ENCODE data around the gene ORAI1.
"Not testable (repeated sequence)": the region's sequence is repeated elsewhere in the genome, so short reads cannot be mapped to it uniquely, and the experiment has no call there.

The ORAI1 gene

GRCh38 chr12:121628037-121628436 lies 1.7 kb downstream of the ORAI1 start:
- Mint-ChIP-seq H3K4me1 (peaks cover 74% of the 10 kb centered on the region), H3K9me3 (no peaks in the 10 kb centered on the region), H3K4me3 (peak overlapping the region; percentile 97), H3K36me3 (peaks cover 21% of the 10 kb centered on the region), H3K27me3 (no peaks in the 10 kb centered on the region), H3K27ac (peak overlapping the region; percentile 98)
- ATAC-seq: no peak

GRCh38 chr12:121628536-121628935 lies 2.2 kb downstream of the ORAI1 start:
- Mint-ChIP-seq H3K4me3 (peak overlapping the region; percentile 97), H3K4me1 (peaks cover 78% of the 10 kb centered on the region), H3K9me3 (no peaks in the 10 kb centered on the region), H3K27me3 (no peaks in the 10 kb centered on the region), H3K36me3 (peaks cover 21% of the 10 kb centered on the region), H3K27ac (peak overlapping the region; percentile 98)
- no peak for ATAC-seq

DNA sequence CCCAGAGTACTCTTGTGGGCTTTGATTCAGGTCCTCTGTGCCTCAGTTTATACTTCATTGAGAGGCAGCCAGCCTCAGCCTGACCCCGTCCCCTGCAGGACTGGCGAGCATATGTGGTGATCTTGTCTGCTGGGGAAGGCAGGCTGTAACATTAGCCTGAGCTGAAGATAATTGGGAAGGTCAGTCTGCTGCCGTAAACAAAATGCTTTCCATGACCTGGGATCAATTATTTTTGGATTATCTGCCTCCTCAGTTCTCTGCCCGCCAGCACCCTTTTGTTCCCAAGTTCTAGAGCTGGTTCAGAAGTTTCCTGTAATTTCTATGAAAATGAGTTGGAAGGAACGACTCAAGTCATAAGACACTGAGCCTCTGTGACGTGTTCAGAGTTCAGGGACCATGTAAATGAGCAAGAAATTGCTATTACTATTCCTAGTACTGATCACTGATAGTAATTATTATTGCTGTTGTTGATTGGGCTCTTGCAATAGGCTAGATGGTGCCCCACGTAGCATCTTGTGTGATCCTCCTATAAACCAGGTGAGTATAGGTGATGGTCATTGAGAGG lies 4.5 kb downstream of the ORAI1 start:
- Mint-ChIP-seq H3K4me1 (peaks cover 79% of the 10 kb centered on the region), H3K4me3 (no peak overlapping the region), H3K36me3 (peaks cover 34% of the 10 kb centered on the region), H3K27ac (peak overlapping the region; percentile 98), H3K27me3 (no peaks in the 10 kb centered on the region), H3K9me3 (no peaks in the 10 kb centered on the region)
- ATAC-seq: no peak

DNA sequence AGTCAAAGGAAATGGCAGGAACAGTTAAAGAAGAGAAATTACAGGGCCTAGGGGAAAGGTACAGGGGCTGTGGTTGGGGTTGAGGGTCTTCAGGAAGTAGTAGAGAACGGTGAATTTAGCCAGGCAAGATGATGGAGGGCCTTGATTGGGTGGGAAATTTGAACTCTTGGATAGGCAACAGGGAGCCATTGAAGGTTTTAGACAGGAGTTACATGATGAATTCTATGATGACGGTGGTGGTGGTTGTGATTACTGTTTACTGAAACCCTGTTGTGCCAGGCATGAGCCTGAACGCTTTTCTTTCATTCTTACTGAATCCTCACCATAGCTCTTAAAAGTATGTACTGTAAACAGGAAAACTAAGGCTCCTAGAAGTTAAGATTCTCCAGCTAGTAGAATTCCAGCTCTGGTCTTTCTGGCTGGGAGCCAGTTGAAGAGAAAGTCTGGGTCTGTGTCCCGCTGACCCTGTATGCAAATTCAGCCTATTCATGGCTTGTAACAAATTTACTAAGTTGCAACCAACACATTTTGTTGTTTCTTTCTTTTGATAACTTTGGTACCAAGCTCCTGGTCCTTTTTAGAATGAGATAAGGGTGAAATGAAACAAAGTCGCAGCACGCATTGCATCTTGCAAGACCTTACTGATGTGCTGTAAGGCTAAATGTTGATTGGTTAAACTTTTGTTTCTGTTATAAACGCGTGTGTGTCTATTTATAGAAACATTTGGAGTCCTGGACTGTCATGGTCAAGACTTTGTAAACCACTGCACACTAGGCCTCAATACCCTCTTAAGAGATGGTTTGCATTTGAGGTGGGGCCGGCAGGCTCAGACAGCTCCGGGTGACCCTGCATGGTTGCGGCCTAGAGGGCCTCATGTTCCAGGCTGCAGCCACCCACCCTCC lies 6.0 kb downstream of the ORAI1 start:
- ATAC-seq: no peak
- Mint-ChIP-seq H3K9me3 (no peaks in the 10 kb centered on the region), H3K27me3 (no peaks in the 10 kb centered on the region), H3K4me3 (peak overlapping the region; percentile 25), H3K36me3 (peaks cover 34% of the 10 kb centered on the region), H3K4me1 (peaks cover 79% of the 10 kb centered on the region), H3K27ac (peak overlapping the region; percentile 98)

GRCh38 chr12:121633833-121634196 lies 7.5 kb downstream of the ORAI1 start:
- H3K36me3 Mint-ChIP-seq: peaks cover 34% of the 10 kb centered on the region
- H3K4me3 Mint-ChIP-seq, ATAC-seq, H3K9me3 Mint-ChIP-seq, H3K27me3 Mint-ChIP-seq: not testable (repeated sequence)
- peaks cover 73% of the 10 kb centered on the region for H3K4me1 Mint-ChIP-seq
- H3K27ac Mint-ChIP-seq: peak overlapping the region; percentile 78

DNA sequence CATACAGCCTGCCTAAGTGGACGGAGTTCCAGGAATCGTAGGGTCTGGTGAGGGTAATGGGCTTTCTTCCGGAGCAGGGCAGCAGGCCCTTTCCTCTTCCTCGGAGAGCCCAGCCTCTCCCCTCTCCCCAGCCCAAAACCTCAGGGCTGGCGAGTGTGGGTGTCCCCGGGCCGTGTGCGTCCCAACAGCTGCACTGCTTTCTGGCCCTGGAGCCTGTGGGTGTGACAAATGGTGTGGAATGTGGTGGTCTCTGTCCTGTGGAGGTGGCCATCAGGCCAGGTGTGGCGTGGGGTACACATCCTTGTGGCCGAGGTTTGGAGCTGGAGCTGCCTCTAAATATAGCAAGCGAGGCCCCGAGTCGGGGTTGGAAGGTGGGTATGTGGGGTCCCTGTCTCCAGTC lies 8.5 kb downstream of the ORAI1 start:
- Mint-ChIP-seq H3K4me1 (peaks cover 63% of the 10 kb centered on the region), H3K27ac (peak overlapping the region; percentile 78), H3K36me3 (peaks cover 28% of the 10 kb centered on the region), H3K9me3 (no peaks in the 10 kb centered on the region), H3K4me3 (no peak overlapping the region), H3K27me3 (no peaks in the 10 kb centered on the region)
- no peak for ATAC-seq

DNA sequence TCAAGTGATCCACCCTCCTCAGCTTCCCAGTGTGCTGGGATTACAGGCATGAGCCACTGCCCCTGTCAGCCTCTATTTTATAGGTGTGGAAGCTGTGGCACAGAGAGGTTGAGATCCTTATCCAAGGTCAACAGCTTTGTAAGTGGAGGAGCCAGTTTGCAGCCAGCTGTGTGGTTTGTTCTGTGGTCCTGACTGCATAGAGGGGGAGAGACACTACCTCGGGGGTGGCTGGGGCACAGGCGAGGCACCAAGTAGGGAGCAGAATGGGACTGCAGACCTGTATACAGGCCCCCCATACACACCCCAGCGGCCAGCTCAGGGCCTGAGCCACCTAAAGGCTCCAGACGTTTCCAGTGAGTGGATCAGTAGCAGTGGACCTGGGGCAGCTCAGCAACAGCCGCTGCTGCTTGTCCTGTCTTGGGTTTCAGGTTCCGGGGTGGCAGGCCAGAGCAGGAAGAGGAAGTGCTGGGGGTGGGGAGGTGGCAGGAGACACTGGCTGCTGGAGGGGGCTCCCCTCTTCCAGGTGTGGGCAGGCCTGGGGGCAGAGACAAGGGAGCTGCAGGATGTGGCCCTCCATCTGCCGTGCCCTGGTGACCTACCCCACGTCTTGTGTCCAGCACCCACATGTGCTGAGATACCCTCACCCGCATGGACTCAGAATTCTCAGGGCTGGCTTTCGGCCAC lies 11.0 kb downstream of the ORAI1 start:
- Mint-ChIP-seq H3K4me3 (peak overlapping the region; percentile 18), H3K36me3 (peaks cover 32% of the 10 kb centered on the region), H3K27ac (peak overlapping the region; percentile 93), H3K9me3 (no peaks in the 10 kb centered on the region), H3K27me3 (no peaks in the 10 kb centered on the region), H3K4me1 (peaks cover 37% of the 10 kb centered on the region)
- ATAC-seq: peak; percentile 89

GRCh38 chr12:121638298-121639202 lies 12.2 kb downstream of the ORAI1 start:
- Mint-ChIP-seq H3K9me3 (no peaks in the 10 kb centered on the region), H3K36me3 (peaks cover 32% of the 10 kb centered on the region), H3K27me3 (no peaks in the 10 kb centered on the region), H3K4me1 (peaks cover 27% of the 10 kb centered on the region), H3K4me3 (no peak overlapping the region), H3K27ac (peak overlapping the region; percentile 93)
- no peak for ATAC-seq

- Mint-ChIP-seq H3K27ac (no peak overlapping the region), H3K4me1 (peaks cover 13% of the 10 kb centered on the region), H3K9me3 (no peaks in the 10 kb centered on the region), H3K27me3 (no peaks in the 10 kb centered on the region), H3K36me3 (peaks cover 19% of the 10 kb centered on the region), H3K4me3 (no peak overlapping the region)
- no peak for ATAC-seq
Measured at GRCh38 chr12:121641343-121641630, 15.0 kb downstream of the ORAI1 start.

- Mint-ChIP-seq H3K27me3 (no peaks in the 10 kb centered on the region), H3K4me3 (no peak overlapping the region), H3K27ac (peak overlapping the region; percentile 53), H3K4me1 (no peaks in the 10 kb centered on the region), H3K36me3 (peaks cover 15% of the 10 kb centered on the region), H3K9me3 (no peaks in the 10 kb centered on the region)
- ATAC-seq: no peak
Measured at GRCh38 chr12:121648458-121649028, 22.2 kb downstream of the ORAI1 start.

- Mint-ChIP-seq H3K9me3 (no peaks in the 10 kb centered on the region), H3K36me3 (peaks cover 19% of the 10 kb centered on the region), H3K27ac (peak overlapping the region; percentile 53), H3K27me3 (no peaks in the 10 kb centered on the region), H3K4me1 (peaks cover 7% of the 10 kb centered on the region), H3K4me3 (no peak overlapping the region)
- no peak for ATAC-seq
Measured at GRCh38 chr12:121649322-121649721, 23.0 kb downstream of the ORAI1 start.

DNA sequence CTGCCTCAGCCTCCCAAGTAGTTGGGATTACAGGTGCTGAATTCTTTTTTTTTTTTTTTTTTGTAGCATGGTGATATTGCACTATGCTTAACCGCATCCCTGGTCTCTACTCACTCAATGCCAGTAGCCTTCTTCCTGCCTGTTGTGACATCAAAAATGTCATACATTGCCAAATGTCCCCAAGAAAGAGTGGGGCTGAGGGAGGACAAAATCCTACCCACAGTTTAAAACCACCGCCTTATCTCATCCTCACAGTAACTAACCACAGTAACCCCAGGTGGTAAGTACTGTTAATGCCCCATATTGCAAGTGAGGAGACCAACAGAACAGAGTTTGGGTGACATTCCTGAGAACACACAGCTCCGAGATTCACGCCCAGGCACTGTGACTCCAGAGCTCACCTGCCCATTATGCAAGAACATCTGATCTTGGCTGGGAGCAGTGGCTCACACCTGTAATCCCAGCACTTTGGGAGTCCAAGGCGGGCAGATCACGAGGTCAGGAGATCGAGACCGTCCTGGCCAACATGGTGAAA lies 23.6 kb downstream of the ORAI1 start:
- Mint-ChIP-seq H3K4me3 (no peak overlapping the region), H3K27me3 (no peaks in the 10 kb centered on the region), H3K27ac (no peak overlapping the region), H3K36me3 (peaks cover 25% of the 10 kb centered on the region), H3K4me1 (peaks cover 8% of the 10 kb centered on the region), H3K9me3 (no peaks in the 10 kb centered on the region)
- ATAC-seq: no peak

GRCh38 chr12:121651320-121651719 lies 25.0 kb downstream of the ORAI1 start:
- Mint-ChIP-seq H3K27me3 (no peaks in the 10 kb centered on the region), H3K4me1 (peaks cover 8% of the 10 kb centered on the region), H3K27ac (no peak overlapping the region), H3K4me3 (no peak overlapping the region), H3K9me3 (no peaks in the 10 kb centered on the region), H3K36me3 (peaks cover 27% of the 10 kb centered on the region)
- ATAC-seq: no peak

- peaks cover 8% of the 10 kb centered on the region for H3K4me1 Mint-ChIP-seq
- no peak overlapping the region for H3K4me3 Mint-ChIP-seq
- no peak overlapping the region for H3K27ac Mint-ChIP-seq
- H3K9me3 Mint-ChIP-seq: no peaks in the 10 kb centered on the region
- H3K36me3 Mint-ChIP-seq: peaks cover 22% of the 10 kb centered on the region
- no peaks in the 10 kb centered on the region for H3K27me3 Mint-ChIP-seq
- no peak for ATAC-seq
Measured at GRCh38 chr12:121652767-121653497, 26.6 kb downstream of the ORAI1 start.

Data from stimulated activated memory B cell treated with anti-CD40 and anti-IgM and Interleukin-4, amounts not matched to agents 10 μg/mL and 1 μg/mL and 100 μg/mL, for 72 hours (primary cell).